Naive thymus-derived CD4-positive, alpha-beta T cell (primary cell): ENCODE results near the gene NPHP4. TPM values are rescaled to one million over a fixed set of nuclear protein-coding genes. Genes with fewer than 3 reads are reported as not detected.
"Not testable (repeated sequence)": the region's sequence is repeated elsewhere in the genome, so short reads cannot be mapped to it uniquely, and the experiment has no call there.

Experiments used
- ATAC-seq: fragments of 150-1000 bp; cut with Tn5 transposase; 2 replicates; pipeline ENCODE4 v1.10.0; 2021; ENCODE audit warnings: mild to moderate bottlenecking, moderate library complexity
- CTCF ChIA-PET: fragments of 350-600 bp; sonication (Branson Sonifier 250); formaldehyde crosslinking; loops from one replicate; lab custom pipeline; 2021; ENCODE audit warnings: antibody characterized with exemption; lab: Charles Lee
- POLR2A ChIA-PET: fragments of 350-600 bp; sonication (Branson Sonifier 250); formaldehyde crosslinking; loops from one replicate; lab custom pipeline; 2021; ENCODE audit warnings: antibody characterized with exemption, inconsistent platforms; lab: Charles Lee
- DNase-seq, 9 donors: peaks; one replicate each; pipeline versions ENCODE4 v3.0.0 to v3.0.0-alpha.2; 2020 to 2022; ENCODE audit warnings: mixed read lengths in 1 of 9
- H3K27ac ChIP-seq: one replicate; pipeline ENCODE4 v1.7.0; 2013; ENCODE audit warnings: mild to moderate bottlenecking, low read depth, low read length, moderate library complexity
- H3K27me3 ChIP-seq, 2 donors: one replicate each; pipeline ENCODE4 v1.7.0; 2013; ENCODE audit warnings: low read length in 2 of 2, mild to moderate bottlenecking in 2 of 2, moderate library complexity in 2 of 2; ENCODE audit not compliant: control insufficient read depth in 2 of 2, insufficient read depth in 2 of 2
- H3K36me3 ChIP-seq, 3 experiments: 1 replicate in 2 of 3; 2 replicates in 1 of 3; pipeline ENCODE4 v1.7.0; 2013; ENCODE audit warnings: low read length in 3 of 3, mild to moderate bottlenecking in 3 of 3, moderate library complexity in 1 of 3; ENCODE audit not compliant: insufficient read depth in 3 of 3, control insufficient read depth in 2 of 3
- H3K4me1 ChIP-seq, 2 donors: one replicate each; pipeline ENCODE4 v1.7.0; 2013; ENCODE audit warnings: low read length in 2 of 2, mild to moderate bottlenecking in 2 of 2, moderate library complexity in 1 of 2; ENCODE audit not compliant: control insufficient read depth in 2 of 2, insufficient read depth in 2 of 2
- H3K4me3 ChIP-seq: 2 replicates; pipeline ENCODE4 v1.7.0; 2013; ENCODE audit warnings: mild to moderate bottlenecking, low read length
- H3K9me3 ChIP-seq, 3 experiments: 1 replicate in 2 of 3; 2 replicates in 1 of 3; pipeline ENCODE4 v1.7.0; 2013; ENCODE audit warnings: low read length in 3 of 3; ENCODE audit not compliant: control insufficient read depth in 2 of 3
- H3K27ac Mint-ChIP-seq, 9 donors: one replicate each; pipeline ENCODE4 v1.8.0; 2020 to 2022; ENCODE audit warnings: mixed read lengths in 9 of 9, mild to moderate bottlenecking in 8 of 9, moderate library complexity in 5 of 9, inconsistent platforms in 2 of 9
- H3K27me3 Mint-ChIP-seq, 5 donors: one replicate each; pipeline ENCODE4 v1.8.0; 2021 to 2022; ENCODE audit warnings: mixed read lengths in 5 of 5, mild to moderate bottlenecking in 1 of 5
- H3K36me3 Mint-ChIP-seq, 5 donors: one replicate each; pipeline ENCODE4 v1.8.0; 2020 to 2022; ENCODE audit warnings: mixed read lengths in 5 of 5, mild to moderate bottlenecking in 3 of 5, inconsistent platforms in 1 of 5
- H3K4me1 Mint-ChIP-seq, 7 donors: one replicate each; pipeline ENCODE4 v1.8.0; 2020 to 2022; ENCODE audit warnings: mixed read lengths in 7 of 7, mild to moderate bottlenecking in 3 of 7, inconsistent platforms in 1 of 7
- H3K4me3 Mint-ChIP-seq, 10 donors: one replicate each; pipeline ENCODE4 v1.8.0; 2020 to 2022; ENCODE audit warnings: mild to moderate bottlenecking in 10 of 10, mixed read lengths in 10 of 10, moderate library complexity in 6 of 10, inconsistent platforms in 2 of 10
- H3K9me3 Mint-ChIP-seq, 11 donors: one replicate each; pipeline ENCODE4 v1.8.0; 2020 to 2022; ENCODE audit warnings: mixed read lengths in 11 of 11, mild to moderate bottlenecking in 4 of 11, inconsistent platforms in 1 of 11, moderate library complexity in 1 of 11
- intact Hi-C, 2 donors: fragments of 100-400 bp; cut with micrococcal nuclease; formaldehyde crosslinking; loops; one replicate each; pipeline ENCODE4 v1.15.1; 2023
- polyA plus RNA-seq, 2 donors: library from polyadenylated mRNA; unstranded; fragments of 300-500 nt; fragmentation: Illumina TruSeq; gene quantifications; one replicate each; pipeline ENCODE4 v1.2.3, GENCODE V29; 2021
- total RNA-seq, 6 experiments: library from RNA in 5 of 6; stranded (reverse) in 5 of 6; gene quantifications; 1 replicate in 5 of 6; 2 replicates in 1 of 6; pipeline ENCODE4 v1.2.3 and lab custom pipeline; 2021 to 2026

Gene NPHP4
- total and polyA plus RNA-seq, 7 experiments from 2014 or later = 0.40 to 20.6 (median 9.2) TPM

DNA sequence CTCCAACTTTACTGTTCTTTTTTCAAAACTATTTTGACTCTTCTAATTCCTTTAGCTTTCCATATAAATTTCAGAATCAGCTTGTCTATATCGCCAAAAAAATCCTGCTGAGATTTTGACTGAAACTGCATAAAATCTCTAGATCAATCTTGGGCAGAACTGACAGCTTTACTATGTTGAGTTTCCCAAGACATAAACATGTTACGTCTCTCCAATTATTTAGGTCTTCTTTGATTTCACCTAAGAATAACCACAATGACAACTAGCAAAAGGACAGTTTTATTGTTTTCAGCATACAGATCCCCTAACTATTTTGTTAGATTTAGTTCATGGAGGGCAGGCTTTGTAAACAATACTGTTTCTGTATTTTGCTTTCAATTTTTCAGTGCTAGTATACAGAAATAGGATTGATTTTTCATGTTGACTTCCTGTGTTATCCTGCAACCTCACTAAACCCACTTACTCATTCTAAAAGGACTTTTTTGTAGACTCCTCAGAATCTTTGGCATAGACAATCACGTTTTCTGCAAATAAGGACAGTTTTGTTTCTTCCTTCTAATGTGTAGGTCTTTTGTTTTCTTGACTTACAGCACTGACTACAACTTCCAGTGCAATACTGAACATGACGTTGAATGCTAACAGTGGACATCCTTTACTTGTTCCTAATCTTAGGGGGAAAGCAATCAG lies 63.4 kb downstream of the NPHP4 start:
- ATAC-seq (no peak), DNase-seq (no peak)
- H3K4me3 Mint-ChIP-seq = no peak overlapping the region
- POLR2A ChIA-PET = no interaction called here
- no peaks in the 10 kb centered on the region for H3K27me3 Mint-ChIP-seq
- no peak overlapping the region for H3K27ac Mint-ChIP-seq
- Histone ChIP-seq H3K4me3 (no peak overlapping the region), H3K9me3 (no peaks in the 10 kb centered on the region), H3K4me1 (no peaks in the 10 kb centered on the region), H3K36me3 (peaks cover 0 to 22% (median 0%) of the 10 kb centered on the region in 3 experiments), H3K27me3 (no peaks in the 10 kb centered on the region), H3K27ac (no peak overlapping the region)
- CTCF ChIA-PET = no interaction called here
- H3K36me3 Mint-ChIP-seq = peaks cover 5 to 67% (median 29%) of the 10 kb centered on the region in 5 donors
- intact Hi-C loops = no loop called here
- peaks cover 0 to 13% (median 0%) of the 10 kb centered on the region in 7 donors for H3K4me1 Mint-ChIP-seq
- peaks cover 0 to 5% (median 0%) of the 10 kb centered on the region in 11 donors for H3K9me3 Mint-ChIP-seq

DNA sequence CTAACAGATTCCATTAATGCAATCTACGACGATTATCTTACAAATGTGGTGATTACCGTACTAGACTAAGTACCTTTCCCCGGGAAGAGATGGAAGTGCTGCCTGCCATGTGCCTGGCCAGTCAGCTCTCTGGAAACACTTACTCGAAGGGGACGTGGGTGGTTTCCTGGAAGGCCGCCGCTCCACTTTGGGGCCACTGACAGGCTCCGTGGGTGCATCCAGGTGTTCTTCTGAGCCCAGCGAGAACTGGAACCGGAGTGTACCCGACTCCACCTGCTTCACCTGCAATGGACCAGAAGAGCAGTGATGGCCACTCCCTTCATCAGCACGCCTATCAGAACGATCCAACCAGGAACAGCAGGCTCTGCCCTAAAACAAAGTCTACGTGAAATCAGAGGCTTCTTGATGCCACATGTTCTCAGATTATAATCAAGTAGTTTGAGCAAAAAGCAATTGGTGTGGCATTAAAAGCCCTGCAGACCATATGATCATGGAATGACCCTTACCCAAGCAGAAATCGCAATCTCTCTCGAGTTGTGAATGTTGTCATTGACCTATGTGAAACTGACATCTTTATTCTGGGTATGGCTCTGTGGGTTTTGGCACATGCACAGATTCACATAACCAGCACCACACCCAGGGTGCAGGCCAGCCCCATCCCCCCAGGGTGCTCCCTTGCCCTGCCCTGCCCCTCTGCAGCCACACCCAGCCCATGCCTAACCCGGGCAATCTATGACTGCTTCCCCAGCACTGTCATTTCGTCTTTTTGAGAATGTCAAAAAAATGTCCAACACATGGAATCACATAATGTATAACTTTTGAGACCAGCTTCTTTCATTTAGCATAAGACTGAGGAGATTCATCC lies 64.5 kb downstream of the NPHP4 start:
- Mint-ChIP-seq H3K36me3 (peaks cover 5 to 69% (median 39%) of the 10 kb centered on the region in 5 donors), H3K27me3 (no peaks in the 10 kb centered on the region), H3K4me3 (no peak overlapping the region), H3K9me3 (peaks cover 0 to 8% (median 0%) of the 10 kb centered on the region in 11 donors), H3K27ac (no peak overlapping the region), H3K4me1 (peaks cover 0 to 13% (median 0%) of the 10 kb centered on the region in 7 donors)
- ATAC-seq = no peak
- ChIA-PET CTCF (no interaction called here), POLR2A (no interaction called here)
- Histone ChIP-seq H3K27ac (no peak overlapping the region), H3K4me1 (no peaks in the 10 kb centered on the region), H3K36me3 (peaks cover 0 to 21% (median 0%) of the 10 kb centered on the region in 3 experiments), H3K27me3 (no peaks in the 10 kb centered on the region), H3K4me3 (no peak overlapping the region), H3K9me3 (no peaks in the 10 kb centered on the region)
- intact Hi-C loops = no loop called here
- peak in 1 of 9 donors; percentile 1 for DNase-seq

DNA sequence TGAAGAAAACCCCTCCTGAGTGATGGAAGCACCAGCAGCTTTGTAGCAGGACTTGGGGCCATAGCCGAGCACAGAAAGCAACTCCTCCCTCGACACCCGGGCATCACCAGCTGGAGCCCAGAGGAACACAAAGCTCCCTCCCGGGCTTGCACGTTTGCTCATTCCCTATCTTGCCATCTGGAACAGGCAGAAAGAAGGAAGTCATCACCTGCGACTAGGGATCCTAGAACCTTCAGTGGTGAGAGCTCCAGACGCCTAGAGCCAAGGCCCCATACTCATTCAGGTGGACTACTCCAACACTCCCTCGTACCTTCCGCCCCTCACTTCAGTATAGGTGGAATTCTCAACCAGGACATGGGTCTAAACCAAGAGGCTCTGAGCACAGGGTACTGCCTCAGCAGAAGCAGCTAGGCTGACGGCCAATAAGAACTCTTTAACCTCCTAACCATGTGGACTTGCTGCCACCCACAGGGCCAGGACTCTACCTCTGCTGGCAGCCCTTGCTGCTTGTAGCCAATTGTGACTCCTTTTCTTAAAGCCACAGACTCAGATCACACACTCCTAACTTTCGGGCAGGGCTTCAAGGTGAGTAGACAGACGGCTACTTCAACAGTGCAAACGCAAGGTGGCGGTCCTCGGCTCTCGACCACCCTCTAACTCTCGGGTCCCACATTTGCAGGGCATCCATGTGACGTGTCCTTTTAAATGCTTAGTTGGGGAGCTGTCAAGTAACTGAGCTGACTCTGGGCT lies 65.4 kb downstream of the NPHP4 start:
- Histone ChIP-seq H3K27ac (no peak overlapping the region), H3K9me3 (no peaks in the 10 kb centered on the region), H3K27me3 (no peaks in the 10 kb centered on the region), H3K4me3 (no peak overlapping the region), H3K36me3 (peaks cover 0 to 12% (median 0%) of the 10 kb centered on the region in 3 experiments), H3K4me1 (no peaks in the 10 kb centered on the region)
- CTCF ChIA-PET = no interaction called here
- DNase-seq (peak in 1 of 9 donors; percentile 2), ATAC-seq (no peak)
- Mint-ChIP-seq H3K9me3 (peaks cover 0 to 8% (median 0%) of the 10 kb centered on the region in 11 donors), H3K36me3 (peaks cover 2 to 61% (median 34%) of the 10 kb centered on the region in 5 donors), H3K27me3 (no peaks in the 10 kb centered on the region), H3K27ac (peak overlapping the region in 1 of 9 donors; percentile 46), H3K4me3 (no peak overlapping the region), H3K4me1 (peaks cover 0 to 13% (median 0%) of the 10 kb centered on the region in 7 donors)
- intact Hi-C loops = no loop called here
- POLR2A ChIA-PET = no interaction called here

DNA sequence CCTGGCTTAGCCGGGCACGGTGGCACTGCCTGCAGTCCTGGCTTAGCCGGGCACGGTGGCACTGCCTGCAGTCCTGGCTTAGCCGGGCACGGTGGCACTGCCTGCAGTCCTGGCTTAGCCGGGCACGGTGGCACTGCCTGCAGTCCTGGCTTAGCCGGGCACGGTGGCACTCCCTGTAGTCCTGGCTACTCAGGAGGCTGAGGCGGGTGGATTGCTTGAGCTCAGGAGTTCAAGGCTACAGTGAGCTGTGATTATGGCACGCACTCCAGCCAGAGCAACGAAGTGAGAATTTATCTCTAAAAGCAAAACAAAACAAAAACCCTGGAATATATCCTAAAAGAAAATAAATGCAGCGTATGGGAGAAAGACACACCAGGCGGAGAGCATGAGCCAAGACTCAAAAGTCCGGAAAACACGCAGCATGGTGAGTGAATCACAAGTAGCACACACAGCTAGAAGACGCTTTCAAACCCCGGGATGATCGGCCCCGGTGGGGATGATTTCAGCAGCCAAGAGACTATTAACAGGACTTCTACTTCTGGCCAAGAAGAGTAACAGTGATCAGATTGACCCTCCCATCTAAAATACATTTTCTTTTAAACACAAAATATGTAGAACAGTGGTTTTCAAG lies 69.4 kb downstream of the NPHP4 start:
- H3K4me1 ChIP-seq, H3K27me3 ChIP-seq, CTCF ChIA-PET, H3K27ac ChIP-seq, H3K9me3 ChIP-seq, H3K4me1 Mint-ChIP-seq, H3K4me3 ChIP-seq, H3K36me3 ChIP-seq, H3K9me3 Mint-ChIP-seq, intact Hi-C loops, H3K4me3 Mint-ChIP-seq, POLR2A ChIA-PET, H3K27ac Mint-ChIP-seq, ATAC-seq, DNase-seq, H3K27me3 Mint-ChIP-seq: not testable (repeated sequence)
- peaks cover 2 to 36% (median 30%) of the 10 kb centered on the region in 5 donors for H3K36me3 Mint-ChIP-seq

DNA sequence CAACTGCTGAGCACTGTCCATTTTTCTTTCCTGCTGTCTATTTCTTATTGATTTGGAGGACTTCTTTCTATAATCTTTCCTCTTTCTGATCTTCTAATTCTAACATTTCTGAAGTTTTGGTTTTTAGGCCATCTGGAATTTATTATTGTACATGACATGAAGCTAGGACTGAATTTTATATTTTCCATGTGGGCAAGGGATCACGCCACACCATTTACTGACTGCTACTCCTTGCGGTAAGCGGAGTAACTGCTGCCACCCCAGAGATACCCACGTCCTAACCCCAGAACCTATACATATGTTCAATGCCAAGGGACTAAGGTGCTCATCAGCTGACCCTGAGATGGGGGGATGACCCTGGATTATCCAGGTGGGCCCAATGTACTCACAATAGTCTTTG lies 70.6 kb downstream of the NPHP4 start:
- H3K27ac Mint-ChIP-seq = no peak overlapping the region
- Histone ChIP-seq H3K9me3 (no peaks in the 10 kb centered on the region), H3K36me3 (no peaks in the 10 kb centered on the region), H3K27ac (no peak overlapping the region), H3K4me3 (no peak overlapping the region), H3K27me3 (no peaks in the 10 kb centered on the region), H3K4me1 (no peaks in the 10 kb centered on the region)
- H3K36me3 Mint-ChIP-seq = peaks cover 2 to 27% (median 22%) of the 10 kb centered on the region in 5 donors
- intact Hi-C loops = no loop called here
- H3K27me3 Mint-ChIP-seq = no peaks in the 10 kb centered on the region
- H3K9me3 Mint-ChIP-seq = peaks cover 0 to 8% (median 0%) of the 10 kb centered on the region in 11 donors
- ATAC-seq (no peak), DNase-seq (no peak)
- no peak overlapping the region for H3K4me3 Mint-ChIP-seq
- no peaks in the 10 kb centered on the region for H3K4me1 Mint-ChIP-seq
- CTCF ChIA-PET = no interaction called here
- POLR2A ChIA-PET = no interaction called here

DNA sequence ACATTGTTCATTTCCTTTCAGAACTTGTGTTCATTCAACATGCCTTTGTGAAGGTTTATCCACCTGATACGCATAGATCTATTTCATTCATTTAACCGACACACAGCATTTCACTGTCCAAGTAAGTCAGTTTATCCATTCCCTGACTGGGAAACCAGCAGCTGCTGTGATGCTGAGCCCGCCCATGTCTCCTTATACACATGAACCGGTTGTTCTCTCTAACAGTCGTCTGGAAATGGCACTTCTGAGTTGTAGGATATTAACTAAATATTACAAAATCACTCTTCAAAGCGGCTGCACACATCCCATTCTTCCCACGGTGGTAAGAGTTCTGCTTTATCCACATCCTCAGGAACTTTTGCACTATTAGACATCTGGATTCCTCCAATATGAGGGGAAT lies 71.1 kb downstream of the NPHP4 start:
- no peak for ATAC-seq
- no peaks in the 10 kb centered on the region for H3K27me3 Mint-ChIP-seq
- H3K4me1 Mint-ChIP-seq = peaks cover 0 to 1% (median under 1%) of the 10 kb centered on the region in 7 donors
- no peak overlapping the region for H3K27ac ChIP-seq
- DNase-seq = no peak
- ChIA-PET POLR2A (no interaction called here), CTCF (no interaction called here)
- no peak overlapping the region for H3K27ac Mint-ChIP-seq
- H3K9me3 Mint-ChIP-seq = peaks cover 0 to 8% (median 0%) of the 10 kb centered on the region in 11 donors
- no peaks in the 10 kb centered on the region for H3K9me3 ChIP-seq
- H3K4me3 Mint-ChIP-seq = no peak overlapping the region
- no peaks in the 10 kb centered on the region for H3K4me1 ChIP-seq
- H3K36me3 Mint-ChIP-seq = peaks cover 0 to 26% (median 20%) of the 10 kb centered on the region in 5 donors
- no peak overlapping the region for H3K4me3 ChIP-seq
- H3K36me3 ChIP-seq = no peaks in the 10 kb centered on the region
- no peaks in the 10 kb centered on the region for H3K27me3 ChIP-seq
- intact Hi-C loops = no loop called here
